Kidney epithelial cell (primary cell): ENCODE data around the gene HS6ST3. TPM values are rescaled to one million over a fixed set of nuclear protein-coding genes. Genes with fewer than 3 reads are reported as not detected.

Experiments used
- DNase-seq: peaks from one replicate; pipeline ENCODE4 v3.0.0-alpha.2; 2010; ENCODE audit warnings: low read depth
- H3K27me3 ChIP-seq: 2 replicates; pipeline ENCODE4 v1.6.0; 2011; ENCODE audit warnings: low read length; ENCODE audit not compliant: control insufficient read depth, insufficient read depth
- H3K36me3 ChIP-seq: 2 replicates; pipeline ENCODE4 v1.5.1; 2011; ENCODE audit warnings: low read length; ENCODE audit not compliant: control insufficient read depth, insufficient read depth
- H3K4me3 ChIP-seq: 2 replicates; pipeline ENCODE4 v1.5.1; 2011; ENCODE audit warnings: low read depth, mild to moderate bottlenecking, control low read depth, low read length
- total RNA-seq: library from RNA; depleted of rRNA; stranded (reverse); fragments of >200 nt; gene quantifications from 2 replicates; pipeline ENCODE4 v1.2.3, GENCODE V29; 2015
- TF ChIP-seq, protein P1 (sequence below): IDR thresholded peaks from 2 replicates; pipeline ENCODE4 v1.5.1; 2011; ENCODE audit warnings: mild to moderate bottlenecking, moderate library complexity, low read length, control low read depth, inconsistent platforms; ENCODE audit not compliant: insufficient read depth, poor library complexity, severe bottlenecking

The HS6ST3 gene
- total RNA-seq, 1 donor from 2014 or later: 0.38 TPM

GRCh38 chr13:96450326-96451020, 360.6 kb downstream of the HS6ST3 start:
- DNase-seq: no peak
- Histone ChIP-seq H3K36me3 (no peaks in the 10 kb centered on the region), H3K27me3 (no peaks in the 10 kb centered on the region), H3K4me3 (no peak overlapping the region)
- TF ChIP-seq, protein P1, sequence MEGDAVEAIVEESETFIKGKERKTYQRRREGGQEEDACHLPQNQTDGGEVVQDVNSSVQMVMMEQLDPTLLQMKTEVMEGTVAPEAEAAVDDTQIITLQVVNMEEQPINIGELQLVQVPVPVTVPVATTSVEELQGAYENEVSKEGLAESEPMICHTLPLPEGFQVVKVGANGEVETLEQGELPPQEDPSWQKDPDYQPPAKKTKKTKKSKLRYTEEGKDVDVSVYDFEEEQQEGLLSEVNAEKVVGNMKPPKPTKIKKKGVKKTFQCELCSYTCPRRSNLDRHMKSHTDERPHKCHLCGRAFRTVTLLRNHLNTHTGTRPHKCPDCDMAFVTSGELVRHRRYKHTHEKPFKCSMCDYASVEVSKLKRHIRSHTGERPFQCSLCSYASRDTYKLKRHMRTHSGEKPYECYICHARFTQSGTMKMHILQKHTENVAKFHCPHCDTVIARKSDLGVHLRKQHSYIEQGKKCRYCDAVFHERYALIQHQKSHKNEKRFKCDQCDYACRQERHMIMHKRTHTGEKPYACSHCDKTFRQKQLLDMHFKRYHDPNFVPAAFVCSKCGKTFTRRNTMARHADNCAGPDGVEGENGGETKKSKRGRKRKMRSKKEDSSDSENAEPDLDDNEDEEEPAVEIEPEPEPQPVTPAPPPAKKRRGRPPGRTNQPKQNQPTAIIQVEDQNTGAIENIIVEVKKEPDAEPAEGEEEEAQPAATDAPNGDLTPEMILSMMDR: no peak

DNA sequence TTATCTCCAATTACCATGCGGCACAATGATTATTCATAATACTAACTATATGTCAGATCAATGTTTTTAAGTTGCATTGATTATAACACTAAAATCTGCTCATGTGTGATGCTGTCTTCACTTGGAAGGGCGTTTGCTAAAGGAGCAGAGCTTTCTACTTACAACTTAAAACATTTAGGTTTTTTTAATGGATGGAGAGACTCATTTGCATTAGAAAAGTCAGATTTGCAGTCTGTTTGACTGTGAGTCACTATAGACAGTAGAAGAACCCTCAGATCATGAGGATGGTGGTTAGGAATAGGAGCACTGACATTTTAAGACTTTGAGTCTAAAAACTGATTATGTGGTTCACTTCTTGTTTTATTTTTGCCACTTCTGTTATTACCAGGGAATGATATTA, 364.6 kb downstream of the HS6ST3 start:
- Histone ChIP-seq H3K36me3 (no peaks in the 10 kb centered on the region), H3K27me3 (no peaks in the 10 kb centered on the region), H3K4me3 (no peak overlapping the region)
- no peak for DNase-seq
- TF ChIP-seq, protein P1: no peak

DNA sequence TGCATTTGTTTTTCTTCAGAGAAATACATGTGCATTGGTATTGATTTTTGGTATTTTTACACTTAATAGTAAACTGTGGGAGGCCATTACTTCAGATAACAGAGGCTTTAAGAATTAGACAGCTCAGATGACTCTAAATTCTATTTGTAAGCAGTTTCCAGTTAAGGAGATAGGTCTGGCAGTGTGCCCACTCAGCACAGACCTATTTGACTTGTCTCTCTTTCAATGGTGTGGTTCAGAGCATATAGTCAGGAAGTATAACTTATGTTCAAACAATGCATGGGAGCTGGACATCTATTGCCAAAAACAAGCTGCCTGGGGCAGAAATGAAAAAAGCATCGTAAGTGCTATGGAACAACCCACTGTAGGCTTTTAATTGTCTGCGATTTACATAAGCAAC, 370.7 kb downstream of the HS6ST3 start:
- Histone ChIP-seq H3K36me3 (no peaks in the 10 kb centered on the region), H3K27me3 (no peaks in the 10 kb centered on the region), H3K4me3 (no peak overlapping the region)
- no peak for DNase-seq
- TF ChIP-seq, protein P1: no peak

DNA sequence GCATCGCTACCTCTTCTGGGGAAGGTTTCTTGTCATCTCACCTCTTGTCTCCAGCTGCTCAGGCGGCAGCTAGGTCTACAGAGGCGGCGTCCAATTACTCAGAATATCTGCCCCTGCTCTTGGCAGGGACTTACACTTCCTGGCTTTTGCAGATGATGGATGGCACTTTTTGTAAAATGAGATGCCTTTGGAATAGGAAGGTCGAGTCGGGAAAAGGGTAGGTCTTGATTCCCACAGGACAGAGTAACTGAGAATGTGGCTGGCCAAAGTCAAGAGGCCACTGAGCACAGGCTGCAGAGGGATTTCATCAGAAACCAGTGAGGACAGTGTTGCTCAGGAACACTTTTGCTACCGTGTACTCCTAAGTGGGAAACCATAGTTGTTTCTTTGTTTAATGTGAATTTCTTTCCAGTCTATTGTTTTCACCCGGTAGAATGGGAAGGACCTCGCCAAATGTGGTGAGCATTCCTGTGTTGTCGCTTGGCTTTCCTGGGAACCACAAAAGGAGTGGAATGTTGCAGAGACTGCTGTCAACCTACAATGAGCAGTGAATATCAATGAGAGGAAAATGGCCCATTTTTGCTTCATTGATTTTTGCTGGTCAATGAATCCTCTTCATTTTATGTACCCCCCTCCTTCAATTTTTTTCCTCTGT, 383.7 kb downstream of the HS6ST3 start:
- no peaks in the 10 kb centered on the region for H3K27me3 ChIP-seq
- no peak for DNase-seq
- TF ChIP-seq, protein P1: no peak
- H3K36me3 ChIP-seq: no peaks in the 10 kb centered on the region
- H3K4me3 ChIP-seq: no peak overlapping the region

- Histone ChIP-seq H3K36me3 (no peaks in the 10 kb centered on the region), H3K4me3 (no peak overlapping the region), H3K27me3 (no peaks in the 10 kb centered on the region)
- TF ChIP-seq, protein P1: no peak
- DNase-seq: no peak
These were observed 384.3 kb downstream of the HS6ST3 start for GRCh38 chr13:96474181-96474557.
